ENCODE results near the gene GUCA1A.
"Not testable (repeated sequence)": the region's sequence is repeated elsewhere in the genome, so short reads cannot be mapped to it uniquely, and the experiment has no call there.

Gene GUCA1A

GRCh38 chr6:42177514-42178364 is 4.6 kb downstream of the GUCA1A start:
- DNase-seq (ENCODE audit: low spot score): no peak

- DNase-seq (ENCODE audit: low spot score): no peak
Measured at GRCh38 chr6:42179261-42179944, 6.2 kb downstream of the GUCA1A start.

GRCh38 chr6:42179945-42180313 is 6.8 kb downstream of the GUCA1A start:
- no peak for DNase-seq (ENCODE audit: low spot score)

- no peak for DNase-seq (ENCODE audit: low spot score)
Measured at GRCh38 chr6:42182101-42182500, 8.9 kb downstream of the GUCA1A start.

- no peak for DNase-seq (ENCODE audit: low spot score)
Measured at GRCh38 chr6:42184475-42184874, 11.3 kb downstream of the GUCA1A start.

GRCh38 chr6:42185597-42185996 is 12.4 kb downstream of the GUCA1A start:
- no peak for DNase-seq (ENCODE audit: low spot score)

GRCh38 chr6:42188406-42188805 is 15.2 kb downstream of the GUCA1A start:
- no peak for DNase-seq (ENCODE audit: low spot score)

- DNase-seq (ENCODE audit: low spot score): no peak
Measured at GRCh38 chr6:42190554-42191183, 17.5 kb downstream of the GUCA1A start.

GRCh38 chr6:42192385-42192784 is 19.2 kb downstream of the GUCA1A start:
- not testable (repeated sequence) for DNase-seq (ENCODE audit: low spot score)

- no peak for DNase-seq (ENCODE audit: low spot score)
Measured at GRCh38 chr6:42193491-42193894, 20.3 kb downstream of the GUCA1A start.

GRCh38 chr6:42194056-42194455 is 20.9 kb downstream of the GUCA1A start:
- DNase-seq (ENCODE audit: low spot score): no peak

- no peak for DNase-seq (ENCODE audit: low spot score)
Measured at GRCh38 chr6:42195415-42195814, 22.3 kb downstream of the GUCA1A start.

- DNase-seq (ENCODE audit: low spot score): peak; percentile 15
Measured at GRCh38 chr6:42197555-42198362, 24.6 kb downstream of the GUCA1A start.

- no peak for DNase-seq (ENCODE audit: low spot score)
Measured at GRCh38 chr6:42199106-42199981, 26.2 kb downstream of the GUCA1A start.

- DNase-seq (ENCODE audit: low spot score): no peak
Measured at GRCh38 chr6:42200035-42200434, 26.9 kb downstream of the GUCA1A start.

GRCh38 chr6:42201382-42201781 is 28.2 kb downstream of the GUCA1A start:
- DNase-seq (ENCODE audit: low spot score): no peak

GRCh38 chr6:42202131-42202915 is 29.2 kb downstream of the GUCA1A start:
- not testable (repeated sequence) for DNase-seq (ENCODE audit: low spot score)

- DNase-seq (ENCODE audit: low spot score): no peak
Measured at GRCh38 chr6:42203183-42203582, 30.0 kb downstream of the GUCA1A start.

GRCh38 chr6:42204768-42205282 is 31.7 kb downstream of the GUCA1A start:
- no peak for DNase-seq (ENCODE audit: low spot score)

- DNase-seq (ENCODE audit: low spot score): not testable (repeated sequence)
Measured at GRCh38 chr6:42207559-42207958, 34.4 kb downstream of the GUCA1A start.
